HFFc6 (cell line): ENCODE measurements around the gene CD70. TPM values are rescaled to one million over a fixed set of nuclear protein-coding genes. Genes with fewer than 3 reads are reported as not detected.

Experiments used
- DNase-seq: peaks from one replicate; pipeline ENCODE4 v3.0.0-alpha.2; 2018
- H3K27ac Mint-ChIP-seq: 2 replicates; pipeline ENCODE4 v1.8.0; 2020; ENCODE audit warnings: mild to moderate bottlenecking, mixed read lengths
- H3K27me3 Mint-ChIP-seq: 2 replicates; pipeline ENCODE4 v1.8.0; 2021; ENCODE audit warnings: mild to moderate bottlenecking, moderate library complexity, mixed read lengths; ENCODE audit not compliant: insufficient read depth
- H3K36me3 Mint-ChIP-seq: 2 replicates; pipeline ENCODE4 v1.8.0; 2021; ENCODE audit warnings: low read depth, mixed read lengths
- H3K4me1 Mint-ChIP-seq: 2 replicates; pipeline ENCODE4 v1.8.0; 2020; ENCODE audit warnings: low read depth, mixed read lengths
- H3K4me3 Mint-ChIP-seq: 2 replicates; pipeline ENCODE4 v1.8.0; 2020; ENCODE audit warnings: mild to moderate bottlenecking, moderate library complexity, mixed read lengths
- H3K9me3 Mint-ChIP-seq: 2 replicates; pipeline ENCODE4 v1.8.0; 2020; ENCODE audit warnings: mild to moderate bottlenecking, mixed read lengths
- CTCF ChIP-seq: fragments of 200-600 bp; sonication (generic); IDR thresholded peaks from 2 replicates; pipeline ENCODE4 v1.5.0; 2021; ENCODE audit warnings: antibody characterized with exemption, mild to moderate bottlenecking
- total RNA-seq, 6 experiments: library from RNA; stranded (reverse); fragmentation: NEBNext Ultra II Directional; extraction: Animal tissue kit (Norgen Biotek cat#: 25700); gene quantifications; 2 replicates in 1 of 6; 3 replicates in 5 of 6; pipeline ENCODE4 v1.2.3, GENCODE V29; 2021

CD70 gene
- total RNA-seq, 6 experiments from 2014 or later: not detected

GRCh38 chr19:6589711-6590257 is 1.2 kb downstream of the CD70 start:
- TF ChIP-seq CTCF: no peak
- Mint-ChIP-seq H3K27me3 (peaks cover 56% of the 10 kb centered on the region), H3K36me3 (no peaks in the 10 kb centered on the region), H3K9me3 (no peaks in the 10 kb centered on the region), H3K4me1 (peaks cover 19% of the 10 kb centered on the region), H3K27ac (no peak overlapping the region), H3K4me3 (no peak overlapping the region)
- no peak for DNase-seq

- Mint-ChIP-seq H3K4me3 (no peak overlapping the region; the same call in 1 of the 2 replicates), H3K36me3 (no peaks in the 10 kb centered on the region), H3K4me1 (peaks cover 19% of the 10 kb centered on the region), H3K27me3 (peaks cover 52% of the 10 kb centered on the region), H3K27ac (no peak overlapping the region), H3K9me3 (no peaks in the 10 kb centered on the region)
- no peak for DNase-seq
- no peak for TF ChIP-seq CTCF
Measured at GRCh38 chr19:6588508-6589345, 2.2 kb downstream of the CD70 start.

- no peaks in the 10 kb centered on the region for H3K9me3 Mint-ChIP-seq
- H3K36me3 Mint-ChIP-seq: no peaks in the 10 kb centered on the region
- TF ChIP-seq CTCF: no peak
- DNase-seq: no peak
- H3K27me3 Mint-ChIP-seq: peaks cover 51% of the 10 kb centered on the region
- no peak overlapping the region for H3K4me3 Mint-ChIP-seq
- peaks cover 19% of the 10 kb centered on the region for H3K4me1 Mint-ChIP-seq
- H3K27ac Mint-ChIP-seq: no peak overlapping the region
Measured at GRCh38 chr19:6587998-6588507, 2.9 kb downstream of the CD70 start.

- Mint-ChIP-seq H3K27ac (no peak overlapping the region), H3K36me3 (no peaks in the 10 kb centered on the region), H3K4me3 (peak overlapping the region; percentile 69), H3K9me3 (no peaks in the 10 kb centered on the region), H3K4me1 (peaks cover 19% of the 10 kb centered on the region), H3K27me3 (peaks cover 53% of the 10 kb centered on the region)
- no peak for TF ChIP-seq CTCF
- no peak for DNase-seq
Measured at GRCh38 chr19:6587093-6587820, 3.7 kb downstream of the CD70 start.

GRCh38 chr19:6586726-6587092 is 4.2 kb downstream of the CD70 start:
- Mint-ChIP-seq H3K4me3 (peak overlapping the region; percentile 69), H3K9me3 (no peaks in the 10 kb centered on the region), H3K27ac (no peak overlapping the region), H3K27me3 (peaks cover 53% of the 10 kb centered on the region), H3K4me1 (peaks cover 19% of the 10 kb centered on the region), H3K36me3 (no peaks in the 10 kb centered on the region)
- DNase-seq: no peak
- TF ChIP-seq CTCF: no peak
